Measurements from ENCODE around the gene SPRR2A. TPM values are rescaled to one million over a fixed set of nuclear protein-coding genes. Genes with fewer than 3 reads are reported as not detected.
"Not testable (repeated sequence)": the region's sequence is repeated elsewhere in the genome, so short reads cannot be mapped to it uniquely, and the experiment has no call there.

Gene SPRR2A
- total and polyA plus RNA-seq, 5 experiments from 2014 or later: not detected

- H3K27ac Mint-ChIP-seq, H3K4me1 Mint-ChIP-seq, H3K9me3 Mint-ChIP-seq, H3K36me3 Mint-ChIP-seq, DNase-seq, H3K4me3 Mint-ChIP-seq, POLR2A ChIA-PET, ATAC-seq: not testable (repeated sequence)
- H3K27me3 Mint-ChIP-seq: peaks cover 1 to 32% (median 6%) of the 10 kb centered on the region in 5 donors
Measured at GRCh38 chr1:153011235-153011758, 46.0 kb downstream of the SPRR2A start.

Other genes with a start within 250 kb of the SPRR2A start
- gene LCE1B, start 245.5 kb downstream of the SPRR2A start, total RNA-seq: not detected
- gene LCE1B, start 245.5 kb downstream of the SPRR2A start, polyA plus RNA-seq: not detected
- gene LCE1A, start 230.0 kb downstream of the SPRR2A start, total RNA-seq: not detected
- not detected for gene LCE1A, start 230.0 kb downstream of the SPRR2A start, polyA plus RNA-seq
- gene LCE6A, start 214.7 kb downstream of the SPRR2A start, total RNA-seq: not detected
- gene LCE6A, start 214.7 kb downstream of the SPRR2A start, polyA plus RNA-seq: not detected
- not detected for gene LCE7A, start 197.5 kb downstream of the SPRR2A start, total RNA-seq
- gene LCE7A, start 197.5 kb downstream of the SPRR2A start, polyA plus RNA-seq: not detected
- gene SMCP, start 179.2 kb downstream of the SPRR2A start, total RNA-seq: not detected
- not detected for gene SMCP, start 179.2 kb downstream of the SPRR2A start, polyA plus RNA-seq
- gene IVL, start 149.0 kb downstream of the SPRR2A start, total RNA-seq: not detected
- not detected for gene IVL, start 149.0 kb downstream of the SPRR2A start, polyA plus RNA-seq
- gene SPRR5, start 110.3 kb downstream of the SPRR2A start, total RNA-seq: not detected
- gene SPRR5, start 110.3 kb downstream of the SPRR2A start, polyA plus RNA-seq: not detected
- not detected for gene SPRR4, start 86.9 kb downstream of the SPRR2A start, total RNA-seq
- gene SPRR4, start 86.9 kb downstream of the SPRR2A start, polyA plus RNA-seq: not detected
- gene SPRR1A, start 73.4 kb downstream of the SPRR2A start, total RNA-seq: not detected
- gene SPRR1A, start 73.4 kb downstream of the SPRR2A start, polyA plus RNA-seq: not detected
- not detected for gene SPRR3, start 55.8 kb downstream of the SPRR2A start, total RNA-seq
- gene SPRR3, start 55.8 kb downstream of the SPRR2A start, polyA plus RNA-seq: not detected
- gene SPRR1B, start 26.3 kb downstream of the SPRR2A start, total RNA-seq: not detected
- not detected for gene SPRR1B, start 26.3 kb downstream of the SPRR2A start, polyA plus RNA-seq
- gene SPRR2D, start 16.4 kb downstream of the SPRR2A start, total RNA-seq: not detected
- not detected for gene SPRR2D, start 16.4 kb downstream of the SPRR2A start, polyA plus RNA-seq
- not detected for gene SPRR2B, start 14.1 kb upstream of the SPRR2A start, total RNA-seq
- gene SPRR2B, start 14.1 kb upstream of the SPRR2A start, polyA plus RNA-seq: not detected
- not detected for gene SPRR2E, start 37.0 kb upstream of the SPRR2A start, total RNA-seq
- gene SPRR2E, start 37.0 kb upstream of the SPRR2A start, polyA plus RNA-seq: not detected
- gene SPRR2F, start 56.0 kb upstream of the SPRR2A start, total RNA-seq: not detected
- not detected for gene SPRR2F, start 56.0 kb upstream of the SPRR2A start, polyA plus RNA-seq
- not detected for gene SPRR2G, start 93.4 kb upstream of the SPRR2A start, total RNA-seq
- gene SPRR2G, start 93.4 kb upstream of the SPRR2A start, polyA plus RNA-seq: not detected
- gene LELP1, start 145.9 kb upstream of the SPRR2A start, total RNA-seq: not detected
- not detected for gene LELP1, start 145.9 kb upstream of the SPRR2A start, polyA plus RNA-seq
- gene PRR9, start 160.1 kb upstream of the SPRR2A start, total RNA-seq: not detected
- gene PRR9, start 160.1 kb upstream of the SPRR2A start, polyA plus RNA-seq: not detected
- not detected for gene LORICRIN, start 202.2 kb upstream of the SPRR2A start, total RNA-seq
- gene LORICRIN, start 202.2 kb upstream of the SPRR2A start, polyA plus RNA-seq: not detected